SU-DHL-6 (cell line): ENCODE results near the gene COPG1.

Experiments used
- H2AFZ ChIP-seq: fragments of 200-600 bp; sonication (generic); 2 replicates; pipeline ENCODE4 v1.6.1; 2014; ENCODE audit warnings: low read depth, mild to moderate bottlenecking, moderate library complexity, mixed read lengths, antibody characterized with exemption, low read length; ENCODE audit not compliant: severe bottlenecking
- H3F3A ChIP-seq: fragments of 200-600 bp; shearing (Covaris generic); 2 replicates; pipeline ENCODE4 v1.6.0; 2016; ENCODE audit warnings: antibody characterized with exemption, mild to moderate bottlenecking; ENCODE audit not compliant: insufficient read depth
- H3K27ac ChIP-seq: fragments of 200-600 bp; sonication (generic); 2 replicates; pipeline ENCODE4 v1.5.1; 2016; ENCODE audit warnings: low read depth, mild to moderate bottlenecking, low read length, moderate library complexity, mixed read lengths
- H3K27me3 ChIP-seq: fragments of 200-600 bp; sonication (generic), shearing (Covaris generic); 2 replicates; pipeline ENCODE4 v1.6.0; 2014; ENCODE audit warnings: mild to moderate bottlenecking, low read length
- H3K36me3 ChIP-seq: fragments of 200-600 bp; sonication (generic); 2 replicates; pipeline ENCODE4 v1.6.1; 2014; ENCODE audit warnings: mild to moderate bottlenecking, low read length, mixed read lengths
- H3K4me2 ChIP-seq: fragments of 300-600, 200-600 bp; shearing (Covaris generic), sonication (generic); 2 replicates; pipeline ENCODE4 v1.6.0; 2014; ENCODE audit warnings: low read length, low read depth, mild to moderate bottlenecking; ENCODE audit not compliant: poor library complexity, severe bottlenecking
- H3K4me3 ChIP-seq: fragments of 200-600 bp; sonication (generic); 2 replicates; pipeline ENCODE4 v1.5.1; 2014; ENCODE audit warnings: antibody characterized with exemption, low read length, mild to moderate bottlenecking, mixed read lengths; ENCODE audit not compliant: insufficient read depth, poor library complexity, severe bottlenecking
- H3K79me2 ChIP-seq: fragments of 200-600 bp; sonication (generic); 2 replicates; pipeline ENCODE4 v1.6.1; 2014; ENCODE audit warnings: mild to moderate bottlenecking, low read length, moderate library complexity; ENCODE audit not compliant: insufficient read depth
- H3K9ac ChIP-seq: fragments of 200-600 bp; sonication (generic); 2 replicates; pipeline ENCODE4 v1.7.0; 2014; ENCODE audit warnings: mild to moderate bottlenecking, low read length
- H3K9me2 ChIP-seq: fragments of 200-600 bp; sonication (generic); replicated peaks from 2 replicates; pipeline ENCODE4 v1.6.1; 2014; ENCODE audit warnings: low read length; ENCODE audit not compliant: insufficient read depth
- H3K9me3 ChIP-seq: fragments of 200-600 bp; sonication (generic); 2 replicates; pipeline ENCODE4 v1.6.1; 2014; ENCODE audit warnings: low read length, mixed read lengths; ENCODE audit not compliant: insufficient read depth
- H4K20me1 ChIP-seq: fragments of 200-600 bp; sonication (generic); 2 replicates; pipeline ENCODE4 v1.6.1; 2014; ENCODE audit warnings: low read depth, mild to moderate bottlenecking, antibody characterized with exemption, low read length, moderate library complexity, mixed read lengths
- EZH2phosphoT487 ChIP-seq: fragments of 200-600 bp; sonication (generic), shearing (Covaris generic); conservative IDR thresholded peaks from 2 replicates; pipeline ENCODE4 v1.6.1; 2018; ENCODE audit warnings: mild to moderate bottlenecking, antibody characterized with exemption, low read length, moderate library complexity, mixed read lengths
- TF ChIP-seq, protein P1 (sequence below): fragments of 200-600 bp; sonication (generic); IDR thresholded peaks from one replicate; pipeline ENCODE4 v1.5.1; 2017; ENCODE audit warnings: antibody characterized with exemption, mild to moderate bottlenecking, low read length, moderate library complexity; ENCODE audit not compliant: insufficient read depth, poor library complexity, severe bottlenecking

COPG1 gene, protein sequence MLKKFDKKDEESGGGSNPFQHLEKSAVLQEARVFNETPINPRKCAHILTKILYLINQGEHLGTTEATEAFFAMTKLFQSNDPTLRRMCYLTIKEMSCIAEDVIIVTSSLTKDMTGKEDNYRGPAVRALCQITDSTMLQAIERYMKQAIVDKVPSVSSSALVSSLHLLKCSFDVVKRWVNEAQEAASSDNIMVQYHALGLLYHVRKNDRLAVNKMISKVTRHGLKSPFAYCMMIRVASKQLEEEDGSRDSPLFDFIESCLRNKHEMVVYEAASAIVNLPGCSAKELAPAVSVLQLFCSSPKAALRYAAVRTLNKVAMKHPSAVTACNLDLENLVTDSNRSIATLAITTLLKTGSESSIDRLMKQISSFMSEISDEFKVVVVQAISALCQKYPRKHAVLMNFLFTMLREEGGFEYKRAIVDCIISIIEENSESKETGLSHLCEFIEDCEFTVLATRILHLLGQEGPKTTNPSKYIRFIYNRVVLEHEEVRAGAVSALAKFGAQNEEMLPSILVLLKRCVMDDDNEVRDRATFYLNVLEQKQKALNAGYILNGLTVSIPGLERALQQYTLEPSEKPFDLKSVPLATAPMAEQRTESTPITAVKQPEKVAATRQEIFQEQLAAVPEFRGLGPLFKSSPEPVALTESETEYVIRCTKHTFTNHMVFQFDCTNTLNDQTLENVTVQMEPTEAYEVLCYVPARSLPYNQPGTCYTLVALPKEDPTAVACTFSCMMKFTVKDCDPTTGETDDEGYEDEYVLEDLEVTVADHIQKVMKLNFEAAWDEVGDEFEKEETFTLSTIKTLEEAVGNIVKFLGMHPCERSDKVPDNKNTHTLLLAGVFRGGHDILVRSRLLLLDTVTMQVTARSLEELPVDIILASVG

GRCh38 chr3:129249284-129250065, at the start of gene COPG1:
COPG1 (plus strand) TSS chr3:129249606; CDS start chr3:129249710, 104 bp downstream.
- H3K4me2 ChIP-seq = peak within 1 kb of the TSS; percentile 84
- H3K9ac ChIP-seq = peak within 1 kb of the TSS; percentile 94
- H3K27me3 ChIP-seq = no peaks in the 10 kb centered on the region
- peak within 1 kb of the TSS; percentile 44 for H3K27ac ChIP-seq
- no peaks in the 10 kb centered on the region for H3K9me3 ChIP-seq
- H2AFZ ChIP-seq = peak within 1 kb of the TSS; percentile 92
- no peaks in the 10 kb centered on the region for H4K20me1 ChIP-seq
- no peaks in the 10 kb centered on the region for H3K36me3 ChIP-seq
- no peaks in the 10 kb centered on the region for H3F3A ChIP-seq
- H3K79me2 ChIP-seq = peaks cover 21% of the 10 kb centered on the region
- peak within 1 kb of the TSS; percentile 91 for H3K4me3 ChIP-seq
- TF ChIP-seq, protein P1, sequence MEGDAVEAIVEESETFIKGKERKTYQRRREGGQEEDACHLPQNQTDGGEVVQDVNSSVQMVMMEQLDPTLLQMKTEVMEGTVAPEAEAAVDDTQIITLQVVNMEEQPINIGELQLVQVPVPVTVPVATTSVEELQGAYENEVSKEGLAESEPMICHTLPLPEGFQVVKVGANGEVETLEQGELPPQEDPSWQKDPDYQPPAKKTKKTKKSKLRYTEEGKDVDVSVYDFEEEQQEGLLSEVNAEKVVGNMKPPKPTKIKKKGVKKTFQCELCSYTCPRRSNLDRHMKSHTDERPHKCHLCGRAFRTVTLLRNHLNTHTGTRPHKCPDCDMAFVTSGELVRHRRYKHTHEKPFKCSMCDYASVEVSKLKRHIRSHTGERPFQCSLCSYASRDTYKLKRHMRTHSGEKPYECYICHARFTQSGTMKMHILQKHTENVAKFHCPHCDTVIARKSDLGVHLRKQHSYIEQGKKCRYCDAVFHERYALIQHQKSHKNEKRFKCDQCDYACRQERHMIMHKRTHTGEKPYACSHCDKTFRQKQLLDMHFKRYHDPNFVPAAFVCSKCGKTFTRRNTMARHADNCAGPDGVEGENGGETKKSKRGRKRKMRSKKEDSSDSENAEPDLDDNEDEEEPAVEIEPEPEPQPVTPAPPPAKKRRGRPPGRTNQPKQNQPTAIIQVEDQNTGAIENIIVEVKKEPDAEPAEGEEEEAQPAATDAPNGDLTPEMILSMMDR = no peak
- no peaks in the 10 kb centered on the region for H3K9me2 ChIP-seq

DNA sequence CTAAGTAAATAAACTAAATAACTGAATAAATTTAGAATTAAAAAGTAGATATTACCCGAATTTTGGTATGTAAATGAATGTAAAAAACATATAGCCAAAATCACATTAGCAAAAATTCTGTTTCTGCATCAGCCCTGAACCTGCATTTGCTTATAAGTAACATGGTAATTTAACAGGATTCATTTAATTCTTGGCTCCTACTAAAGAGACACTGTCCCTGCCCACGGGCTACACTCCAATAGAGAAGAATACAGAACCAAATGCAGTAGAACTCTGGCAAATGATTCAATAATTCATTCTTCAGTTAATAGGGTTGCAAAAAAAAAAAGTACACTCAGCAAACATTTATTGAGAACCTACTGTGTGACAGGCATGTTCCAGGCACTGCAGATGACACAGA, 44.9 kb upstream of the COPG1 start:
- Histone ChIP-seq H3K36me3 (no peaks in the 10 kb centered on the region), H3K9me2 (no peaks in the 10 kb centered on the region), H2AFZ (no peak overlapping the region), H3K4me3 (no peak overlapping the region), H3F3A (no peaks in the 10 kb centered on the region), H4K20me1 (no peaks in the 10 kb centered on the region), H3K27ac (no peak overlapping the region), H3K4me2 (no peak overlapping the region), H3K9ac (no peak overlapping the region), H3K9me3 (no peaks in the 10 kb centered on the region), H3K27me3 (no peaks in the 10 kb centered on the region), H3K79me2 (no peaks in the 10 kb centered on the region)
- no peak for TF ChIP-seq EZH2phosphoT487
- TF ChIP-seq, protein P1 = no peak

DNA sequence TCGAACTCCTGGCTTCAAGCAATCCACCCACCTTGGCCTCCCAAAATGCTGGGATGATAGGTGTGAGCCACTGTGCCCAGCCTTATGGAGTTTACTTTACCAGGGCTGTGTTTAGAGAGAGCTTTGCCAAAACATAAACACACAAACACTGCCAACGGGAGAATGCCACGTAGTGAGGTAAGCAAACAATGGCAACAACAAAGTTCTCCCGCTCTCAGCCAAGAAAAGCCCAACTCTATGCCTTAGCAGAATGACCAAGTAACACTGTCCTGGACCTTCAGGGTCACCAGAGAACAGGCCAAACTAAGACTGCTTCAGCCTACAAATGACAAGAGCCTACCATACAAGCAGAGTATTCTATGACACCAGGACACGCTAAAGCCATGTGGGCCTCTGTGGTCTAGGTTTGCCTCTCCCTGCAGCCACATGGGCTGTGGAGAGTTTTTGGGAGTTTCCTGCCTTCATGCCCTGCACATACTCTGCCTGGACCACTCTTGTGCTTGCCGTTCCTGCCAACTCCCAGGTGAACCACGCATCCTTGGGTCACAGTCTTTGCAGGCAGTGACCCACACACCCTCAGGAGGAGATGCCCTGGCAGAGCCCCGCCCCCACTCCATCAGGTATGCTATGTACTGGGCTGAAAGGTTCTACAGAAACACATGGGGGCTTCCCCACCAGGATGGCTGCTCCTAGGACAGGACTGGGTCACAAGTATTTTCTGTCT, 44.1 kb upstream of the COPG1 start:
- Histone ChIP-seq H3K9me3 (no peaks in the 10 kb centered on the region), H3K9ac (no peak overlapping the region), H4K20me1 (no peaks in the 10 kb centered on the region), H3K27me3 (no peaks in the 10 kb centered on the region), H3F3A (no peaks in the 10 kb centered on the region), H3K36me3 (no peaks in the 10 kb centered on the region), H3K79me2 (no peaks in the 10 kb centered on the region), H3K4me3 (no peak overlapping the region), H3K4me2 (no peak overlapping the region), H3K27ac (no peak overlapping the region), H3K9me2 (no peaks in the 10 kb centered on the region), H2AFZ (no peak overlapping the region)
- no peak for TF ChIP-seq EZH2phosphoT487
- TF ChIP-seq, protein P1 = no peak
